Body of pancreas (tissue), 4 donors: ENCODE results near the gene SEC61A1. TPM values are rescaled to one million over a fixed set of nuclear protein-coding genes. Genes with fewer than 3 reads are reported as not detected.

Experiments
- ATAC-seq: fragments of 150-250 bp; one replicate; pipeline ENCODE4 v1.9.1; 2016
- DNase-seq, 4 donors: peaks; one replicate each; pipeline ENCODE4 v3.0.0-alpha.2; 2019
- H3K27ac ChIP-seq, 4 donors: fragments of 200-600 bp; sonication (generic); 1 replicate in 3 of 4; 2 replicates in 1 of 4; pipeline versions ENCODE4 v1.5.1 to v1.6.1; 2016 to 2019; ENCODE audit warnings: mild to moderate bottlenecking in 1 of 4, mixed read lengths in 1 of 4, moderate library complexity in 1 of 4
- H3K27me3 ChIP-seq, 2 donors: fragments of 200-600 bp; sonication (generic); one replicate each; pipeline ENCODE4 v1.6.0; 2016; ENCODE audit warnings: mild to moderate bottlenecking in 1 of 2
- H3K36me3 ChIP-seq, 2 donors: fragments of 200-600 bp; sonication (generic); replicated peaks in 1 of 2; 2 replicates each; pipeline ENCODE4 v1.5.1; 2016; ENCODE audit warnings: low read depth in 2 of 2; ENCODE audit not compliant: insufficient read depth in 1 of 2
- H3K4me1 ChIP-seq: fragments of 200-600 bp; sonication (generic); one replicate; pipeline ENCODE4 v1.6.0; 2016
- H3K4me3 ChIP-seq, 2 donors: fragments of 200-600 bp; sonication (generic); 1 replicate in 1 of 2; 2 replicates in 1 of 2; pipeline ENCODE4 v1.5.1; 2016 to 2019
- H3K9me3 ChIP-seq, 3 donors: fragments of 200-600 bp; sonication (generic); 1 replicate in 2 of 3; 2 replicates in 1 of 3; pipeline ENCODE4 v1.5.1; 2016
- CTCF ChIP-seq, 7 experiments: fragments of 450-650 bp in 4 of 7; fragments of 200-600 bp in 3 of 7; sonication (generic) in 3 of 7; IDR thresholded peaks; one replicate each; pipeline ENCODE4 v1.5.1; 2016 to 2019; ENCODE audit warnings: antibody characterized with exemption in 7 of 7
- POLR2A ChIP-seq, 3 donors: fragments of 450-650 bp; IDR thresholded peaks; one replicate each; pipeline ENCODE4 v1.6.1; 2016; ENCODE audit warnings: antibody characterized with exemption in 3 of 3, mild to moderate bottlenecking in 2 of 3
- WGBS, 2 donors: methylation state at CpG; one replicate each; pipeline ENCODE4 v1.1.5; 2017; 5-methylcytosine and 5-hydroxymethylcytosine counted together
- intact Hi-C: fragments of 100-400 bp; cut with DNase I; formaldehyde crosslinking; loops from one replicate; pipeline ENCODE4 v1.15.1; 2023
- small RNA-seq: library from RNA; depleted of rRNA; stranded (forward); fragments of <200 nt; gene quantifications from one replicate; pipeline ENCODE3, GENCODE V24; 2016
- total RNA-seq, 2 donors: library from RNA; depleted of rRNA; stranded (reverse); fragments of >200 nt; gene quantifications; one replicate each; pipeline ENCODE4 v1.1.0, GENCODE V29; 2016

The SEC61A1 gene
- total RNA-seq, 2 donors from 2014 or later: 168 to 207 TPM

GRCh38 chr3:128111147-128111546 lies 58.9 kb downstream of the SEC61A1 start:
- H3K27me3 ChIP-seq: no peaks in the 10 kb centered on the region
- TF ChIP-seq CTCF (IDR thresholded peaks at IDR 0.05) (no peak), POLR2A (IDR thresholded peaks at IDR 0.05) (no peak)
- WGBS, 2 donors: 88 to 94% methylated on average over 5 of the region's 5 CpGs
- H3K27ac ChIP-seq: no peak overlapping the region
- peaks cover 11% of the 10 kb centered on the region for H3K4me1 ChIP-seq
- DNase-seq (no peak), ATAC-seq (no peak)
- H3K36me3 ChIP-seq: no peaks in the 10 kb centered on the region
- intact Hi-C loops: no loop called here
- no peak overlapping the region for H3K4me3 ChIP-seq
- H3K9me3 ChIP-seq: no peaks in the 10 kb centered on the region

- Histone ChIP-seq H3K27me3 (no peaks in the 10 kb centered on the region), H3K9me3 (no peaks in the 10 kb centered on the region), H3K4me3 (no peak overlapping the region), H3K4me1 (peaks cover 11% of the 10 kb centered on the region), H3K27ac (no peak overlapping the region), H3K36me3 (no peaks in the 10 kb centered on the region)
- intact Hi-C loops: no loop called here
- WGBS, 2 donors: 83 to 92% methylated on average over 7 of the region's 7 CpGs
- DNase-seq: no peak
- ATAC-seq: no peak
- TF ChIP-seq POLR2A (IDR thresholded peaks at IDR 0.05): no peak
- no peak for TF ChIP-seq CTCF (IDR thresholded peaks at IDR 0.05)
Observed at GRCh38 chr3:128112357-128112968, 60.2 kb downstream of the SEC61A1 start.

- TF ChIP-seq CTCF (IDR thresholded peaks at IDR 0.05) (no peak), POLR2A (IDR thresholded peaks at IDR 0.05) (no peak)
- no peaks in the 10 kb centered on the region for H3K9me3 ChIP-seq
- 46 to 54% methylated on average over 7 to 9 of the region's 9 CpGs for WGBS, 2 donors
- no peaks in the 10 kb centered on the region for H3K27me3 ChIP-seq
- ATAC-seq (peak; percentile 86), DNase-seq (peak; percentile 51 to 79 (median 72))
- H3K36me3 ChIP-seq: no peaks in the 10 kb centered on the region
- no peak overlapping the region for H3K4me3 ChIP-seq
- H3K27ac ChIP-seq: peak overlapping the region; percentile 43 to 68 (median 54)
- intact Hi-C loops: no loop called here
- peaks cover 11% of the 10 kb centered on the region for H3K4me1 ChIP-seq
Observed at GRCh38 chr3:128113817-128114794, 61.9 kb downstream of the SEC61A1 start.

Small RNAs within 50 kb of the gene (small RNA-seq; reads per million reads assigned to genes)
- gene RNU2-37P: not detected

Other genes with a start within 250 kb of the SEC61A1 start
- gene MGLL, start 229.9 kb upstream of the SEC61A1 start, total RNA-seq: 10 to 100 TPM; 14.8 to 20.2 TPM
- gene KBTBD12, start 137.2 kb upstream of the SEC61A1 start, total RNA-seq: 1 to 10 TPM; 2.0 to 3.4 TPM
- 10 to 100 TPM in 1 of 2 donors, 1 to 10 TPM in 1; 7.5 to 22.1 TPM for gene RUVBL1, start 71.4 kb downstream of the SEC61A1 start, total RNA-seq
- gene EEFSEC, start 101.0 kb downstream of the SEC61A1 start, total RNA-seq: 10 to 100 TPM in 1 of 2 donors, 1 to 10 TPM in 1; 8.6 to 33.0 TPM